DND-41 (cell line): Measurements from ENCODE around the gene DIS3L2.

Experiments used
- CTCF ChIP-seq: IDR thresholded peaks from 2 replicates; pipeline ENCODE4 v1.5.1; 2012; ENCODE audit warnings: borderline replicate concordance, low read length, moderate library complexity, mild to moderate bottlenecking; ENCODE audit not compliant: poor library complexity, severe bottlenecking; ENCODE audit errors: extremely low read depth
- EZH2 ChIP-seq: IDR thresholded peaks from 3 replicates; pipeline ENCODE4 v1.6.1; 2012; ENCODE audit warnings: borderline replicate concordance, low read depth, mild to moderate bottlenecking, moderate library complexity, low read length, inconsistent platforms; ENCODE audit not compliant: severe bottlenecking

GRCh38 chr2:232318169-232318855 lies 356.8 kb downstream of the DIS3L2 start:
- TF ChIP-seq CTCF = no peak
- TF ChIP-seq EZH2 = no peak
